ENCODE results near the gene B3GNT3.

B3GNT3 gene

DNA sequence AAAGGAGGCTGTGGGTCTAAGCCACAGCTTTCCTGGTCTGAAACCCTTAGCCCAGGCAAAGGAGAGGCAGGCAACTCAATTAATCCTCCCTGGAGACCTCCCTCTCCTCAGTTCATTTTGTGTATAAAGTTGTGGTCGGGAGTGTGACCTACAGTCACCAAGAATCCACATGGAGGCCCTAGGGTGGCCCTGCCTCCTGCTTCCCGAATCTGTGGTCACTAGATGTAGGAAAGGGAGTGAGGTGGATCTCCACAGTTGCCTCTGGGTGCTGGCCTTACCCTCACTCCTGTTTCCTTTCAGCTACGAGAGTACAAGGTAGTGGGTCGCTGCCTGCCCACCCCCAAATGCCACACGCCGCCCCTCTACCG, 66.0 kb downstream of the B3GNT3 start:
- no peak for DNase-seq (ENCODE audit: low read depth)

GRCh38 chr19:17861542-17862402, 66.8 kb downstream of the B3GNT3 start:
- no peak for DNase-seq (ENCODE audit: low read depth)

GRCh38 chr19:17862711-17863519, 68.0 kb downstream of the B3GNT3 start:
- no peak for DNase-seq (ENCODE audit: low read depth)

Measured in activated T-cell treated with anti-CD3 and anti-CD28 coated beads for 48 hours (primary cell).